ENCODE measurements around the gene CSF3.
"Not testable (repeated sequence)": the region's sequence is repeated elsewhere in the genome, so short reads cannot be mapped to it uniquely, and the experiment has no call there.

CSF3 gene

DNA sequence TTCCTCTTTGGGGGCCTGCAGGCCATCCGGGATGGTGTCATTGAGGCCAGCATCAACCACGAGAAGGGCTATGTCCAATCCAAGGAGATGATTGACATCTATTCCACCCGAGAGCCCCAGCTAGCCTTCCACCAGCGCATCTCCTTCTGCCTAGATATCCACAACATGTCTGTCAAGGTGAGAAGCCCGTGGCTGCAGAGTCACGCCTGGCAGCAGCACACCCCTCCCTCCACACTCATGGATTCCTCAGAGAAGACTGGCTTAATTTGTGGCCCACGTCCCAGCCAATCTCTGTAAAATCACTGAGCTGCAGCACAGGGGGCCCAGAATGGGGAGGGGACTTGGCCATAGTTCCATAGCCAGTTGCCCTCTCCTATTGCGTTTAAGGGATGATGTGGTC is 19.1 kb upstream of the CSF3 start:
- DNase-seq (ENCODE audit: low read depth in 2 of 2) = no peak
- TF ChIP-seq, protein P1, sequence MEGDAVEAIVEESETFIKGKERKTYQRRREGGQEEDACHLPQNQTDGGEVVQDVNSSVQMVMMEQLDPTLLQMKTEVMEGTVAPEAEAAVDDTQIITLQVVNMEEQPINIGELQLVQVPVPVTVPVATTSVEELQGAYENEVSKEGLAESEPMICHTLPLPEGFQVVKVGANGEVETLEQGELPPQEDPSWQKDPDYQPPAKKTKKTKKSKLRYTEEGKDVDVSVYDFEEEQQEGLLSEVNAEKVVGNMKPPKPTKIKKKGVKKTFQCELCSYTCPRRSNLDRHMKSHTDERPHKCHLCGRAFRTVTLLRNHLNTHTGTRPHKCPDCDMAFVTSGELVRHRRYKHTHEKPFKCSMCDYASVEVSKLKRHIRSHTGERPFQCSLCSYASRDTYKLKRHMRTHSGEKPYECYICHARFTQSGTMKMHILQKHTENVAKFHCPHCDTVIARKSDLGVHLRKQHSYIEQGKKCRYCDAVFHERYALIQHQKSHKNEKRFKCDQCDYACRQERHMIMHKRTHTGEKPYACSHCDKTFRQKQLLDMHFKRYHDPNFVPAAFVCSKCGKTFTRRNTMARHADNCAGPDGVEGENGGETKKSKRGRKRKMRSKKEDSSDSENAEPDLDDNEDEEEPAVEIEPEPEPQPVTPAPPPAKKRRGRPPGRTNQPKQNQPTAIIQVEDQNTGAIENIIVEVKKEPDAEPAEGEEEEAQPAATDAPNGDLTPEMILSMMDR (IDR thresholded peaks at IDR 0.05; ENCODE audit: low read depth, low read length) = no peak

GRCh38 chr17:39996800-39997199 is 18.4 kb upstream of the CSF3 start:
- no peak overlapping the region for H3K4me3 ChIP-seq (replicated peaks in 1 of 2; ENCODE audit: low read depth in 2 of 2, low read length in 2 of 2)
- TF ChIP-seq, protein P1 (IDR thresholded peaks at IDR 0.05; ENCODE audit: low read depth, low read length) = no peak
- no peak for DNase-seq (ENCODE audit: low read depth in 2 of 2)

More for the DNA sequence above, 19.1 kb upstream of the CSF3 start:
- no peak overlapping the region for H3K4me3 ChIP-seq (replicated peaks in 1 of 2; ENCODE audit: low read depth in 2 of 2, low read length in 2 of 2)

DNA sequence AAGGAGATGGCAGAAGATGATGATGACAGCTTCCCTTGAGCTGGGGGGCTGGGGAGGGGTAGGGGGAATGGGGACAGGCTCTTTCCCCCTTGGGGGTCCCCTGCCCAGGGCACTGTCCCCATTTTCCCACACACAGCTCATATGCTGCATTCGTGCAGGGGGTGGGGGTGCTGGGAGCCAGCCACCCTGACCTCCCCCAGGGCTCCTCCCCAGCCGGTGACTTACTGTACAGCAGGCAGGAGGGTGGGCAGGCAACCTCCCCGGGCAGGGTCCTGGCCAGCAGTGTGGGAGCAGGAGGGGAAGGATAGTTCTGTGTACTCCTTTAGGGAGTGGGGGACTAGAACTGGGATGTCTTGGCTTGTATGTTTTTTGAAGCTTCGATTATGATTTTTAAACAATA is 17.7 kb upstream of the CSF3 start:
- TF ChIP-seq, protein P1 (IDR thresholded peaks at IDR 0.05; ENCODE audit: low read depth, low read length) = no peak

DNA sequence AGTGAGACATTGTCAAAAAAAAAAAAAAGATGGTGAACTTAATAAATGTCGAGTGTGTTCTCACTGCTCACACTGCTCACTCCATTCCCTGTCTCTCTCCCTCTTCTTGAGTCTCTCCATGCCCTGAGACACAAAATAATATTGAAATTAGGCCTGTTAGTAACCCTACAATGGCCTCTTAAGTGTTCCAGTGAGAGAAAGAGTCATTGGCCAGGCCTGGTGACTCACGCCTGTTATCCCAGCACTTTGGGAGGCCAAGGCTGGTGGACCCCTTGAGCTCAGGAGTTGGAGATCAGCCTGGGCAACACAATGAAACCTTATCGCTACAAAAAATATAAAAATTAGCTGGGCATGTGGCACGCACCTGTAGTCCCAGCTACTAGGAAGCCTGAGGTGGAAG is 16.2 kb upstream of the CSF3 start:
- TF ChIP-seq, protein P1 (IDR thresholded peaks at IDR 0.05; ENCODE audit: low read depth, low read length) = no peak
- H3K4me3 ChIP-seq (replicated peaks in 1 of 2; ENCODE audit: low read depth in 2 of 2, low read length in 2 of 2) = no peak overlapping the region
- DNase-seq (ENCODE audit: low read depth in 2 of 2) = peak in 1 of 2 donors; percentile 32

More for the DNA sequence above, 17.7 kb upstream of the CSF3 start:
- no peak for DNase-seq (ENCODE audit: low read depth in 2 of 2)
- no peak overlapping the region for H3K4me3 ChIP-seq (replicated peaks in 1 of 2; ENCODE audit: low read depth in 2 of 2, low read length in 2 of 2)

DNA sequence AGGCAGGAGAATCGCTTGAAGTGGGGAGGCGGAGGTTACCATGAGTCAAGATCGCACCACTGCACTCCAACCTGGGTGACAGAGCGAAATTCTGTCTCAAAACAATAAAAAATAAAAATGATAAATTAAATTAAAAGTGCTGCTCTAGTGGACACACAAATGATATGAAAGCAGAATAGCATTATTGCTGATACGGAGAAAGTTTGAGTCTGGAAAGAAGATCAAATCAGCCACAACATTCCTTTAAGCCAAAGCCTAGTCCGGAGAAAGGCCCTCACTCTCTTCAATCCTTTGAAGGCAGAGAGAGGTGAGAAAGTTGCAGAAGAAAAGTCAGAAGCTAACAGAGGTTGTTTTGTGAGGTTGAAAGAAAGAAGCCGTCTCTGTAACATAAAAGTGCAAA is 15.1 kb upstream of the CSF3 start:
- no peak overlapping the region for H3K4me3 ChIP-seq (replicated peaks in 1 of 2; ENCODE audit: low read depth in 2 of 2, low read length in 2 of 2)
- TF ChIP-seq, protein P1 (IDR thresholded peaks at IDR 0.05; ENCODE audit: low read depth, low read length) = no peak
- no peak for DNase-seq (ENCODE audit: low read depth in 2 of 2)

GRCh38 chr17:40001335-40001734 is 13.9 kb upstream of the CSF3 start:
- not testable (repeated sequence) for H3K4me3 ChIP-seq (replicated peaks in 1 of 2; ENCODE audit: low read depth in 2 of 2, low read length in 2 of 2); DNase-seq (ENCODE audit: low read depth in 2 of 2)

- no peak for DNase-seq (ENCODE audit: low read depth in 2 of 2)
- TF ChIP-seq, protein P1 (IDR thresholded peaks at IDR 0.05; ENCODE audit: low read depth, low read length) = no peak
- no peak overlapping the region for H3K4me3 ChIP-seq (replicated peaks in 1 of 2; ENCODE audit: low read depth in 2 of 2, low read length in 2 of 2)
Observed at GRCh38 chr17:40004072-40004471, 11.2 kb upstream of the CSF3 start.
